Glomerular visceral epithelial cell (primary cell): ENCODE results near the gene SREBF2.
"Not testable (repeated sequence)": the region's sequence is repeated elsewhere in the genome, so short reads cannot be mapped to it uniquely, and the experiment has no call there.

ENCODE experiments used
- DNase-seq: peaks from one replicate; pipeline ENCODE4 v3.0.0-alpha.2; 2016; ENCODE audit errors: extremely low spot score

The SREBF2 gene

GRCh38 chr22:41821471-41822316 lies 11.2 kb upstream of the SREBF2 start:
- no peak for DNase-seq

- peak; percentile 60 for DNase-seq
Observed at GRCh38 chr22:41822317-41823057, 10.4 kb upstream of the SREBF2 start.

GRCh38 chr22:41823797-41824196 lies 9.1 kb upstream of the SREBF2 start:
- no peak for DNase-seq

GRCh38 chr22:41825376-41825775 lies 7.5 kb upstream of the SREBF2 start:
- DNase-seq, result no peak

GRCh38 chr22:41826021-41826420 lies 6.9 kb upstream of the SREBF2 start:
- no peak for DNase-seq

- DNase-seq, result no peak
Observed at GRCh38 chr22:41826430-41827383, 6.2 kb upstream of the SREBF2 start.

- DNase-seq, result no peak
Observed at GRCh38 chr22:41827671-41828070, 5.2 kb upstream of the SREBF2 start.

GRCh38 chr22:41828516-41828915 lies 4.4 kb upstream of the SREBF2 start:
- no peak for DNase-seq

GRCh38 chr22:41830174-41830573 lies 2.7 kb upstream of the SREBF2 start:
- no peak for DNase-seq

- DNase-seq, result no peak
Observed at GRCh38 chr22:41831383-41831782, 1.5 kb upstream of the SREBF2 start.

GRCh38 chr22:41831828-41832552 lies 915 bp upstream of the SREBF2 start:
- DNase-seq, result no peak

GRCh38 chr22:41833369-41834004 lies 582 bp downstream of the SREBF2 start:
- DNase-seq, result peak; percentile 30

- no peak for DNase-seq
Observed at GRCh38 chr22:41834005-41834944, 1.4 kb downstream of the SREBF2 start.

GRCh38 chr22:41835462-41835861 lies 2.6 kb downstream of the SREBF2 start:
- DNase-seq, result not testable (repeated sequence)

- DNase-seq, result no peak
Observed at GRCh38 chr22:41836551-41836950, 3.6 kb downstream of the SREBF2 start.

- no peak for DNase-seq
Observed at GRCh38 chr22:41838842-41839618, 6.1 kb downstream of the SREBF2 start.

GRCh38 chr22:41840216-41840615 lies 7.3 kb downstream of the SREBF2 start:
- no peak for DNase-seq

- no peak for DNase-seq
Observed at GRCh38 chr22:41841085-41841712, 8.3 kb downstream of the SREBF2 start.
